Measurements from ENCODE around the gene SNAP47.

- no peak for TF ChIP-seq CTCF (IDR thresholded peaks at IDR 0.05; ENCODE audit: poor library complexity)
- no peak for TF ChIP-seq EZH2 (IDR thresholded peaks at IDR 0.05; ENCODE audit: borderline replicate concordance)
Measured at GRCh38 chr1:227778401-227778947, 43.2 kb downstream of the SNAP47 start.

Measured in hepatocyte (in vitro differentiated cells).